Pulmonary artery endothelial cell (primary cell): Measurements from ENCODE around the gene SLC17A7. TPM values are rescaled to one million over a fixed set of nuclear protein-coding genes. Genes with fewer than 3 reads are reported as not detected.
A peak's percentile ranks its signal among the peaks of the same experiment; 100 is the strongest.
"Not testable (repeated sequence)": the region's sequence is repeated elsewhere in the genome, so short reads cannot be mapped to it uniquely, and the experiment has no call there.

Experiments used
- DNase-seq: peaks from one replicate; pipeline ENCODE4 v3.0.0-alpha.2; 2011; ENCODE audit warnings: low read depth, low spot score
- total RNA-seq: library from RNA; depleted of rRNA; stranded (reverse); fragments of >200 nt; gene quantifications from 2 replicates; pipeline ENCODE4 v1.2.3, GENCODE V29; 2014

SLC17A7 gene
- total RNA-seq, 1 donor from 2014 or later = not detected

DNA sequence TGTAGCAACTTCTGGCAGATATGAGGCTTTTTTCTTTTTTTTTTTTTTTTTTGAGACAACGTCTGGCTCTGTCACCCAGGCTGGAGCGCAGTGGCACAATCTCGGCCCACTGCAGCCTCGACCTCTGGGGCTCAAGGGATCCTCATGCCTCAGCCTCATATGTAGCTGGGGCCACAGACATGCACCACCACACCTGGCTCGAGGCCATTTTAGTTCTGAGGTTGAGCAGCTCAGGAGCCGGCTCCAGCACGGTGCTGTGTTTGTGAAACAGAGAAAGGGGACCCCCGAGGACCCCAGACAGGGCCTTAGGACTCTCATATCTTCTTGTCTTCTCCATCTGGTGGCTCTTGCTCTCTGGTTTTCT lies 29.3 kb upstream of the SLC17A7 start:
- DNase-seq = no peak

- DNase-seq = no peak
Observed at GRCh38 chr19:49469828-49470614, 28.7 kb upstream of the SLC17A7 start.

DNA sequence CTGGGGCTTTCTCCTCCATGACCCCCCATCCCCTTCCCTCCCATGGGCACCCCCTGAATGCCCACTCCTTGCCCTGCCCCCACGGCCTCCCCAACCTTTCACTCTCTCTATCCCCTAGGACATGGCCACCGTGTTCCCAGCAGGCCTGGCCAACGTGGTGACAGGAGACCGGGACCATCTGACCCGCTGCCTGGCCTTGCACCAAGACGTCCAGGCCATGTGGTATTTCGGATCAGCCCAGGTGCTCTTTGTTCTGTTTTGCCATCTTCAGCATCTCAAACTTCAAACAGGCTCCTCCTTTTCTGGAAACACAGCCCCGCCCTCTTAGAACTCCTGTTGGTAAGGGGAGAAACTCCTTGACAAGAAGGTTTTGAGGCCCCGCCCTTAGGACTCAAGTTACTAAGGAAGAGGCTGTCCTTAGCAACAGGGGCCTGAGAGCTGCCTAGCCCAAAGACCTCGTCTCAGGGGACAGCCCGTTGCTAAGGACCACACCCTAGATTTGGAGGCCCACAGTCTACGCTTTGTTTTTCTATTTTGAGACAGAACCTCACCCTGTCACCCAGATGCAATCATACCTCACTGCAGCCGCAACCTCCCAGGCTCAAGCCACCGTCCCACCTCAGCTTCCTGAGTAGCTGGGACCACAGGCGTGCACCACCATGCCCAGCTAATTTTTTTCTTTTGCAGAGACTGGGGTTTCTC lies 27.6 kb upstream of the SLC17A7 start:
- DNase-seq = no peak

DNA sequence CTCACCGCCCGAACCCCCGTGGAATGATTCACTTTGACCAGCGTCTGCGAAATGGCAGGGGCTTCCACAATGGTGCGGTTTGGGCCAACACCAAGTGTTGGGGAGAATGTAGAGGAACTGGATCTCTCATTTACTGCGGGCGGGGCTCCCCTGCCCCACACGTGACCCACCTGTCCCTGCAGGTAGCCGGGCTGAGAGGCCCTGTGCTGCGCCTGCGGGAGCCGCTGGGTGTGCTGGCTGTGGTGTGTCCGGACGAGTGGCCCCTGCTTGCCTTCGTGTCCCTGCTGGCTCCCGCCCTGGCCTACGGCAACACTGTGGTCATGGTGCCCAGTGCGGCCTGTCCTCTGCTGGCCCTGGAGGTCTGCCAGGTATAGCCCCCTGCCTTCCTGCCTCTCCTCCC lies 26.9 kb upstream of the SLC17A7 start:
- DNase-seq = no peak

DNA sequence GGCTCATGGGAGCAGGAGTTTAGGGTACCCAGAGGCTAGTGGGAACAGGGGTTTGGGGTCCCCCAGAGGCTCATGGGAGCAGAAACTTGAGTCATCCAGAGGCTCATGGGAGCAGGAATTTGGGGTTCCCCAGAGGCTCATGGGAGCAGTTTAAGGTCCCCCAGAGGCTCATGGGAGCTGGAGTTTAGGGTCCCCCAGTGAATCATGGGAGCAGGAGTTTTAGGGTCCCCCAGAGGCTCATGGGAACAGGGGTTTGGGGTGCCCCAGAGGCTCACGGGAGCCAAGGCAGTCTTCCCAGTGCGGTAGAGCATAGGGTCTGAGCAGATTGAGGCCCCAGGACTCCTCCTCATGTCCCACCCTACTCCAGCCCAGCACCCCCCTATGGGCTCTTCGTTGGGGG lies 24.0 kb upstream of the SLC17A7 start:
- DNase-seq = no peak

DNA sequence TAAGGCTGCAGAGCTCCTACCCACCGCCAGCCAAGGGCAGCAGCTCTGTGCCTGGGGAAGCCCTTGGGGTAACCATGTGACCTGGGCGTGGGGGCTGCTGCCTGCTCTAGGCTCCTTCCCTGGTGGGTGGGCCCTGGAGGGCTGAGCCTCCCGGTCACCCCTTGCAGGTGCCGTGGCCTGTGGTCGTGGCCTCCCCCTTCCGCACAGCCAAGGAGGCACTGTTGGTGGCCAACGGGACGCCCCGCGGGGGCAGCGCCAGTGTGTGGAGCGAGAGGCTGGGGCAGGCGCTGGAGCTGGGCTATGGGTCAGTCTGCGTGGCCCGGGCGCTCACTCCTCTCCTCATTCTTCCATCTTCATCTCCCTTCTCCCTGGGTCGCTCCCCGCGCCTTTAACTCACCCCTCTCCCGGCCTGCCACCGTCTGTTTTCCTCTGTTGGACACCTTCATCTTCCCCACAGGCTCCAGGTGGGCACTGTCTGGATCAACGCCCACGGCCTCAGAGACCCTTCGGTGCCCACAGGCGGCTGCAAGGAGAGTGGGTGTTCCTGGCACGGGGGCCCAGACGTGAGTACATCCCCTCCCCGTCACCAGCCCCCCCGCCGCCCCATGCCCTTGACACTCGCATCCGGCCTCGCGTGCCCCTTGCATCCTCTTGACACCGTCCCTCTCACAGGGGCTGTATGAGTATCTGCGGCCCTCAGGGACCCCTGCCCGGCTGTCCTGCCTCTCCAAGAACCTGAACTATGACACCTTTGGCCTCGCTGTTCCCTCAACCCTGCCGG lies 22.8 kb upstream of the SLC17A7 start:
- no peak for DNase-seq

GRCh38 chr19:49462492-49462891 lies 21.2 kb upstream of the SLC17A7 start:
- no peak for DNase-seq

GRCh38 chr19:49461656-49462055 lies 20.3 kb upstream of the SLC17A7 start:
- no peak for DNase-seq

GRCh38 chr19:49461130-49461529 lies 19.8 kb upstream of the SLC17A7 start:
- DNase-seq = not testable (repeated sequence)

DNA sequence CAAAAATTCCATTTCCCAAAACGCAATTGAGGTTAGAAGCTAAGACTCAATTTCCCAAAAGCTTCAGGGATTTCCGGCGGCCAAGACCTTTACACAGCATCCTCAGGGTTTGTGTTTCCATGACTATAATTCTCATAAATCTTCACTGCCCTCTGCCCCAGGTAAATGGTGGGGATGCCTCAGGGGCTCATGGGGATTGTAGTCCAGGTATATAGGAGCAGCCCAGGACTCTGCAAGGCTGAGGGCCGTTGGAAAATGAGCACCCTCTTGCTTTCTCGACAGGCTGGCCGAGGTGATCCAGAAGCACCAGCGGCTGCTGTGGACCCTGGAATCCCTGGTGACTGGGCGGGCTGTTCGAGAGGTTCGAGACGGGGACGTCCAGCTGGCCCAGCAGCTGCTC lies 18.1 kb upstream of the SLC17A7 start:
- no peak for DNase-seq

DNA sequence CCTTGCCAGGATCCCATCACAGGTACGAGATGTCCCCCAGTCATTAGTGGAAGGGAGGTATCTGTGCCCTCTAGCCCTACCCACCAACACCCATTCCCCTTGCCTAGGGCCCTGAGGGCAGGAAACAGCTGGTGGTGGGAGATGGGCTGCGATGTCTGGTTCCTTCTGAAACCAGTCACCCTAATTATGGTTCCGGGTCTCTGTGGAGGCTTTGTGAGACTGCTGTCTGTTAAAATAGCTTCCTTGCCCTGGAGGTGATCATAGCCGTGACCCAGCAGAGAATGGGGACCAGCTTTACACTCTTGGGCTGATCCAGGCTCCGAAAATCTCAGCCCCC lies 17.2 kb upstream of the SLC17A7 start:
- no peak for DNase-seq

DNA sequence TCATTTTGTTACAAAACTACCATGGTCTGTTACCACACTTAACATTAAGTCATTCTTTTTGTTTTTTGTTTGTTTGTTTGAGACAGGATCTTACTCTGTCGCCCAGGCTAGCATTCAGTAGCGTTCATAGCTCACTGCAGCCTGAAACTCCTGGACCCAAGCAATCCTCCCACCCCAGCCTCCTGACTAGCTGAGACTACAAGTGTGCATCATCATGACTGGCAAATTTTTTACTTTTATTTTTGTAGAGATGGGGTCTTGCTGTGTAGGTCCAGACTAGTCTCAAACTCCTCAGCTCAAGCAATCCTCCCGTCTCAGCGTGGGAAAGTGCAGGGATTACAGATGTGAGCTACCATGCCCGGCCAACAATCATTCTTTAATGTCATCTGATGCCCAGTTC lies 15.0 kb upstream of the SLC17A7 start:
- DNase-seq = no peak

DNA sequence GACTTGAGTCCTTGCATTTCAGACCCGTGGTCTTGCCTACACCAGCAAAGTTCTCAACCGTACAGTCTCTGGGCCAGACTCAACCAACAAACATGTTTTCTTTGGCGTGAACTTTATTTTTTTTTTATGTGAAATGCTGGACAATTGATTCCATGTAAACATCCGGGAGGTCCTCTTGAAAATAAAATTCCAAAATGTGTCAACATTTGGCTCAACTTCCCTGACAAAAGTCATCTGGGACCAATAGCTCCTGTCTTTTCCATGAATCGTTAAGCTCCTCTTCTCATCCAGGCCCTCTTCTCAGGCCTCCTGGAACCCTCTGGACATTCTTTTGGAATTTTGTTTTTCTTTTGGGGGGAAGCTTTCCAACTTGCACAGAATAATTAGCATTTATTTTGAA lies 14.4 kb upstream of the SLC17A7 start:
- no peak for DNase-seq

DNA sequence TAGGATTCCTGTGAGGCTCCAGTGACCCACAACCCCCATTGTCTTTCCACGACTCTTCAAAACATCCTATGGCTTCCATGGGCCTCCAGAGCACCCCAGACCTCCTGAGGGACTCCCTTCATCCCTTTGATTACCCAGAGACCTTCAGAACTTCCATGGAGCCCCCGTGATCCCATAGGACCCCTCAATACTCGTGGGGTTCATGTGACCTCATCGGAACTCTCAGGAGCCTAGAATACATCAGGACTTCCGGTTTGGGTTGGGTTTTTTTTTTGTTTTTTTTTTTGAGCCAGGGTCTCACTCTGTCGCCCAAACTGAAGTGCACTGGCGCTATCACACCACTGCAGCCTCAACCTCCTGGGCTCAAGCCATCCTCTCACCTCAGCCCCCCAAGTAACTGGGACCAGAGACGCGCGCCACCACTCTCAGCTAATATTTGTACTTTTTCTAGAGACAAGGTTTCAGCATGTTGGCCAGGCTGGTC lies 12.5 kb upstream of the SLC17A7 start:
- DNase-seq = no peak

DNA sequence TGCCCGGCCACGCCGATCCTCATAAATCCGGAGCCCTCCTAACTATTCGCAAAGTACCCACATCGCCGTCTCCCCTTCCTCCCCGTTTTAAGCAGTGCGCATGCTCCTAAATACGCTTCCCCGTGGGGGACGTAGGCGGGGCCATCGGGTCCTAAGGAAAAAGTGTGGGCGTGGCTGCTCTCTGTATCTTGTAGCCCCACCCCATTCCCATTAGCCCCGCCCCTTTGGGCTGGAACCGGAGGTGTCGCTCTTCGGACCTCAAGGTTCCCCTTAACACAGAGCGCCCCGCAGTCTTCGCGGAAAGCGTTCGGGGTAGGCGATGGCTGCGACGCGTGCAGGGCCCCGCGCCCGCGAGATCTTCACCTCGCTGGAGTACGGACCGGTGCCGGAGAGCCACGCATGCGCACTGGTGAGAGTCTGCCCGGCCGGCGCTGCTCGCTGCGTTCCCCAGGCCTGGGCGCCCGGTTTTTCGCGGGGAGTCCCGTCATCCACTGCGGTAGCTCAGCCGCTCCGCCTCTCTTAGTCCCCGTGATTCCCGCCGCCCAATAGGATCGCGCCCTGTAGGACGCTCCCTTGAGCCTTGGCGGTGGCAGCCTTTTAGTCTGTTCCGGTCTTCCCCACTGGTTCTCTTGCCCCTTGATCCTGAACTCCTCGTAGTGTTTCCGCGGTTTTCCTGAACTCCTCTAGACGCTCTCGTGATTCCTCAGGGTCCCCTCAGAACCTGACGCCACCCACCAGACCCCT lies 11.9 kb upstream of the SLC17A7 start, which contains the start of gene ALDH16A1:
ALDH16A1 (plus strand) TSS at position 213 of the 744 bp plus-strand sequence; CDS start at position 320, 107 bp downstream.
- peak; percentile 88 for DNase-seq

DNA sequence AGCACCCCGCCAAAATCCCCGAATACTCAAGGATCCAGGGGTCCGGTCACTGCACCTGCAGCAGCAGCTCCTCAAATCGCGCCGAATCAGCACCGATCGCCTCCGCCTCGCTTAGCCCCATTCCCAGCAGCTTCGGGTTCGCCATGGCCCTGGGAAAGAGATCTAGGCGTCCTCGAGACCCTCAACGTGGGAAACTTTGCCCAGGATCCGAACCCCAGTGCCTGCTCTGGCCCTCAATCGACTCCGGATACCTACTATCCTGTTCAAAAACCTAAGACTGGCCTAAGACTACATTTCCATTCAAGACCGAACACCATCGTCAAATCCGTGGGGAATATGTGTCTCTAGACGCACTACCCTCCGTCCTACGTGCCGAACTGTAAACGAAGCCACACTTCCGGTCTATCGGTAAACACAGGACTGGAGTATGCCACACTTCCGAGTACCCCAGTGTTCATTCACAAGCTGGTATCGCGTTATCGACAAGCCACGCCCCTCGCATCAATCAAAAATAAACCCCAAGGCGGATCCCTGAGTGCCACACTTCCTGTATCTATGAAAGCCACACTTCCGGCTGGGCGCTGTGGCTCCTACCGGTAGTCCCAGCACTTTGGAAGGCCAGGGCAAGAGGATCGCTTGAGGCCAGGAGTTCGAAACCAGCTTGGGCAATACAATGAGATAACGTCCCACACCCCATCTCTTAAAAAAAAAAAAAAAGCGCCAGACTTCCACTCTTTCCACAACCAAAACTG lies 10.3 kb upstream of the SLC17A7 start, which contains the start of gene PIH1D1:
PIH1D1 (minus strand) TSS at position 385 of the 752 bp plus-strand sequence; CDS start at position 145, 240 bp downstream.
- DNase-seq = peak; percentile 98

DNA sequence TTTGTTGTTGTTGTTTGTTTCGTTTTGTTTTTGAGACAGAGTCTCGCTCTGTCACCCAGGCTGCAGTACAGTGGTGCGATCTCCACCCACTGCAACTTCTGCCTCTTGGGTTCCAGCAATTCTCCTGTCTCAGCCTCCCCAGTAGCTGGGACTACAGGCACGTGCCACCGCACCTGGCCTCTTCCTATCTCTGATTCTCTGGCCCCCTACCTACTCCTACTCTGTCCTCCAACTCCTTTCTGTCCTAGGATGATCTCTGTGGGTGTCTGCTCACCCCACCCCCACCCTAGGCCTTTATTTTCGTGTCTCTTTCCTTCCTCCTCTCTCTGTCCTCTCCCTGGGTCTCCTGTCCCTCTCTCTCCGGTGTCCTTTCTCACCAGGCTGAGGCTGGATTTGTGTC lies 9.1 kb upstream of the SLC17A7 start:
- DNase-seq = no peak

- no peak for DNase-seq
Observed at GRCh38 chr19:49448432-49448786, 7.1 kb upstream of the SLC17A7 start.

- DNase-seq = no peak
Observed at GRCh38 chr19:49447485-49448431, 6.4 kb upstream of the SLC17A7 start.
